Astrocyte of the cerebellum (primary cell): Measurements from ENCODE around the gene DGCR8.
"Not testable (repeated sequence)": the region's sequence is repeated elsewhere in the genome, so short reads cannot be mapped to it uniquely, and the experiment has no call there.

ENCODE experiments used
- DNase-seq: peaks from one replicate; pipeline ENCODE4 v3.0.0-alpha.2; 2011; ENCODE audit warnings: low read depth
- H3K4me3 ChIP-seq: 2 replicates; pipeline ENCODE4 v1.5.1; 2011; ENCODE audit warnings: mild to moderate bottlenecking, low read depth, low read length, moderate library complexity
- CTCF ChIP-seq: IDR thresholded peaks from 2 replicates; pipeline ENCODE4 v1.5.1; 2012; ENCODE audit warnings: low read length, low read depth, moderate library complexity, mild to moderate bottlenecking; ENCODE audit errors: missing control alignments
- in situ Hi-C: cut with HindIII; loops from 2 replicates; pipeline ENCODE4 v1.10.0; 2017; ENCODE audit warnings: low sequenced_read_pairs

Gene DGCR8

DNA sequence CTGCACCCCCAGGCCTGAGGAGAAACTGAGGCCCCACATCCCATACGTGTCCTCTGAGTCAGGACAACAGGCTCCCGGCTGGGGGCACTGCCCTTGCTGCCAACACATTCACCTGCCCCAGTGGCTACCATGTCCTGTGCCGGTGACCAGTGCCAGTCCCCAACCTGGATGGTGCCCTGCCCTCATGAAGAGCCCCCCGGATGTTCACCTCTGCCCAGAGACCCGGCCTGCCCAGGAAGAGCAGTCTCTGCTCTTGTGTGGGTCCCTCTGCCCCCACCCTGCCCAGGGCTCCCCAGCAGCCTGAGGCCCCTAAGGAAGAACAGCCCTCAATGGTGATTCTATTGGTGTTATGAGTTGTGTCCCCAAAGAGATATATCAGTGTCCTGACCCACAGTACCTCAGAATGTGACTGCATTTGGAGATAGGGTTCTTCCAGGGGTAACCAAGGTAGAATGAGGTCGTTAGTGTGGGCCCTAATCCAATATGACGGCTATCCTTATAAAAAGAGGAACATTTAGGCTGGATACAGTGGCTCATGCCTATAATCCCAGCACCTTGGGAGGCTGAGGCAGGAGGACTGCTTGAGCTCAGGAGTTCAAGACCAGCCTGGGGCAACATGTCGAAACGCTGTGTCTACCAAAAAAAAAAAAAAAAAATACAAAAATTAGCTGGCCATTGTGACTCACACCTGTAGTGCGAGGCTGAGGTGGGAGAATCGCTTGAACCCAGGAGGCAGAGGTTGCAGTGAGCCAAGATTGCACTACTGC lies 13.2 kb upstream of the DGCR8 start:
- DNase-seq, result no peak
- H3K4me3 ChIP-seq, result no peak overlapping the region
- in situ Hi-C loops, result no loop called here
- TF ChIP-seq CTCF, result no peak

DNA sequence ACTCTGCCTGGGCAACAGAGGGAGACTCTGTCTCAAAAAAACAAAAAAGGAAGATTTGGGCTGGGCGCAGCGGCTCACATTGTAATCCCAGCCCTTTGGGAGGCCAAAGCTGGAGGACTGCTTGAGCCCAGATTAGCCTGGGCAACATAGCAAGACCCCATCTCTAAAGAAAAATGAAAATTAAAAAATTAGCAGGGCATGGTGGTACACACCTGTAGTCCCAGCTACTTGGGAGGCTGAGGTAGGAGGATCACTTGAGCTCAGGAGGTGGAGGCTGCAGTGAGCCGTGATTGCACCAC lies 12.7 kb upstream of the DGCR8 start:
- in situ Hi-C loops, H3K4me3 ChIP-seq, DNase-seq: not testable (repeated sequence)

DNA sequence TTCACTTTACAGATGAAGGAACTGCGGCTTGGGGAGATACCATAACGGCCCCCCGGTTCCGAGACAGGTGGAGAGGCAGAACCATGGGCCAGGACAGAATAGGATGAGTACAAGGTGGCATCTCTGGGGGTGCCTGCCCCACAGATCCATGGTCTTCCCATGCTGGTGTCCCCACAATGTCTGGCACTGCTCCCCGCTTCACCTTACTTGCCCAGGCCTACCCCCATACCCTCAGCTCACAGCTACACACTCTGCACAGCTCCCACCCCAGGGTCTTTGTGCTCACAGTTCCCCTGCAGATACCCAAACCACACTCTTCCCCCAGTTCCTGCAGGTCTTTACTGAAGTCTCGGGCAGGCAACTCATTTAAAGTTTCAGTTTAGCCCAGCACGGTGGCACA lies 11.4 kb upstream of the DGCR8 start:
- no peak overlapping the region for H3K4me3 ChIP-seq
- in situ Hi-C loops, result no loop called here
- no peak for TF ChIP-seq CTCF
- DNase-seq, result no peak

GRCh38 chr22:20069331-20070042 lies 10.6 kb upstream of the DGCR8 start:
- in situ Hi-C loops, result no loop called here
- no peak overlapping the region for H3K4me3 ChIP-seq
- TF ChIP-seq CTCF, result no peak
- DNase-seq, result no peak

GRCh38 chr22:20071524-20071972 lies 8.5 kb upstream of the DGCR8 start:
- TF ChIP-seq CTCF, result no peak
- no peak overlapping the region for H3K4me3 ChIP-seq
- in situ Hi-C loops, result no loop called here
- no peak for DNase-seq

DNA sequence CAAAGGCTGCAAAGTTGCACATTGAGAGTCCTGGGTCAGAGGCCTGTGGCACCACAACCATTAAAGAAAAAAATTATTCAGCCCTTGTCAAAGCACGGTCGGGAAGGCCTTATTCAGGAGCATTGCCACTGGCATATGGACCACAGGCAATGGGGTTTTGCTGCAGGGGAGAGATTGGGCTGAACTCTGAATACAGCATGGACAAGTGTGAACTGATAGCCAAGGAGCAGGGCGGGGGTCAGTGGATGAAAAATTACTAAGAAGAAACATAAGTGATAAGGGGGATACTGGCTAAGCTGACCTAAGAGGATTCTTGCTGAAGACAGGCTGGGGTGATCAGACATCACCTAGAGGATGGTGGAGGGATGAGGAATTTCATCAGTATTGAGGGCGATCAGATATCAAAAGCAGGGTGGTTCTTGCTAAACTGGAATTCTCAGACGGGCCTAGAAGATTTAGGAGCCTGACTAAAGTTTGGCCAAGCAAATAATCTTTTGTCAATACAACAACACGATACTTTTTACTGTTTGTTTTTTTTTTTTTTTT lies 3.3 kb upstream of the DGCR8 start:
- H3K4me3 ChIP-seq, result no peak overlapping the region
- in situ Hi-C loops, result no loop called here
- no peak for DNase-seq
- no peak for TF ChIP-seq CTCF

DNA sequence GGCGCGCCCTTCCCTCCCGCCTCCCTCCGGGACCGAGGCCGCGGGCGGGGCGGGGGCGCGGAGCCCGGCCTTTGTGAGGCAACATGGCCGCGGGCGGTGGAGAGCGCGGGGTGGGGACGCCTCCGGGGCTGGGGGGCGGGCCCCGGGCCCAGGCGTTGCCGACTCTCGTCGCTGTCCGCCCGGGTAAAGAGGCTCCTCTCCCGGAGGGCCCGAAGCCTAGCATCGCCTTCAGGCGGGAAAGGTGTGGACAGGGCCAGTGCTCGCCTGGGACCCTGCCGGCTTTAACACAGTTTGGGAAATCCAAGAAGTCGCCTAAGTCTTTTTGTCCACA lies 369 bp downstream of the DGCR8 start:
- in situ Hi-C loops, result no loop called here
- TF ChIP-seq CTCF, result no peak
- peak overlapping the region; percentile 84 for H3K4me3 ChIP-seq
- DNase-seq, result no peak
